HepG2 (cell line): ENCODE measurements around the gene CCDC183. TPM values are rescaled to one million over a fixed set of nuclear protein-coding genes. Genes with fewer than 3 reads are reported as not detected.

Experiments
- AKAP8 ChIP-seq: sonication (generic); formaldehyde crosslinking; IDR thresholded peaks from 2 replicates; pipeline ENCODE4 v1.5.1; 2020; ENCODE audit warnings: mild to moderate bottlenecking, missing genetic modification reagents
- ARID5B ChIP-seq: IDR thresholded peaks from 2 replicates; pipeline ENCODE4 v1.4.0; 2020; ENCODE audit warnings: mild to moderate bottlenecking, missing genetic modification reagents
- EEA1 ChIP-seq: sonication (generic); formaldehyde crosslinking; IDR thresholded peaks from 2 replicates; pipeline ENCODE4 v1.5.1; 2020; ENCODE audit warnings: mild to moderate bottlenecking, missing genetic modification reagents, borderline replicate concordance
- HNRNPUL1 ChIP-seq: fragments of 200-400 bp; formaldehyde crosslinking; IDR thresholded peaks from 2 replicates; pipeline ENCODE4 v1.6.1; 2017; ENCODE audit warnings: low read depth, mild to moderate bottlenecking, low read length, moderate library complexity
- IRF2 ChIP-seq: IDR thresholded peaks from 2 replicates; pipeline ENCODE4 v1.6.1; 2018; ENCODE audit warnings: missing genetic modification reagents, missing compliant biosample characterization
- MED13 ChIP-seq: sonication (generic); formaldehyde crosslinking; IDR thresholded peaks from 2 replicates; pipeline ENCODE4 v1.5.0; 2020; ENCODE audit warnings: missing genetic modification reagents
- REXO4 ChIP-seq: sonication (generic); formaldehyde crosslinking; IDR thresholded peaks from 2 replicates; pipeline ENCODE4 v1.8.0; 2022; ENCODE audit warnings: missing genetic modification reagents, mild to moderate bottlenecking, borderline replicate concordance
- RXRA ChIP-seq: sonication (generic); formaldehyde crosslinking; IDR thresholded peaks from 2 replicates; pipeline ENCODE4 v1.5.1; 2020; ENCODE audit warnings: missing genetic modification reagents
- SIX1 ChIP-seq: sonication (generic); formaldehyde crosslinking; IDR thresholded peaks from 2 replicates; pipeline ENCODE4 v1.4.0; 2020; ENCODE audit warnings: missing genetic modification reagents, borderline replicate concordance
- ZBTB3 ChIP-seq: sonication (generic); formaldehyde crosslinking; IDR thresholded peaks from 2 replicates; pipeline ENCODE4 v1.4.0; 2020; ENCODE audit warnings: low read depth, mild to moderate bottlenecking, moderate library complexity, missing genetic modification reagents, borderline replicate concordance
- ZBTB49 ChIP-seq: sonication (generic); formaldehyde crosslinking; IDR thresholded peaks from 2 replicates; pipeline ENCODE4 v1.4.0; 2020; ENCODE audit warnings: missing genetic modification reagents, borderline replicate concordance
- ZBTB8A ChIP-seq: sonication (generic); formaldehyde crosslinking; IDR thresholded peaks from 2 replicates; pipeline ENCODE4 v1.4.0; 2020; ENCODE audit warnings: mild to moderate bottlenecking, low read depth, missing genetic modification reagents, borderline replicate concordance
- ZKSCAN8 ChIP-seq: IDR thresholded peaks from 2 replicates; pipeline ENCODE4 v1.6.1; 2016; ENCODE audit warnings: borderline replicate concordance, missing genetic modification reagents, missing compliant biosample characterization
- ZNF382 ChIP-seq: sonication (generic); formaldehyde crosslinking; IDR thresholded peaks from 2 replicates; pipeline ENCODE4 v1.5.0; 2020; ENCODE audit warnings: missing genetic modification reagents, mild to moderate bottlenecking, borderline replicate concordance
- ZNF44 ChIP-seq: sonication (generic); formaldehyde crosslinking; IDR thresholded peaks from 2 replicates; pipeline ENCODE4 v1.5.1; 2020; ENCODE audit warnings: mild to moderate bottlenecking, missing genetic modification reagents
- ZNF577 ChIP-seq: sonication (generic); formaldehyde crosslinking; IDR thresholded peaks from 2 replicates; pipeline ENCODE4 v1.4.0; 2020; ENCODE audit warnings: mild to moderate bottlenecking, low read depth, missing genetic modification reagents, borderline replicate concordance
- ZNF687 ChIP-seq: sonication (generic); formaldehyde crosslinking; IDR thresholded peaks from 2 replicates; pipeline ENCODE4 v1.5.1; 2020; ENCODE audit warnings: mild to moderate bottlenecking, missing genetic modification reagents, moderate library complexity
- ZNF740 ChIP-seq: sonication (generic); formaldehyde crosslinking; IDR thresholded peaks from 2 replicates; pipeline ENCODE4 v1.4.0; 2020; ENCODE audit warnings: missing genetic modification reagents
- polyA plus RNA-seq, 8 experiments: library from polyadenylated mRNA; depleted of rRNA in 3 of 8; stranded (reverse) in 7 of 8; unstranded in 1 of 8; fragments of >200 nt; fragmentation: Illumina TruSeq in 4 of 8; extraction: Trizol in 4 of 8; gene quantifications; 2 replicates each; pipeline versions ENCODE4 v1.2.1 to v1.2.3, GENCODE V29; 2011 to 2016; ENCODE audit warnings: low read depth in 4 of 8, missing spikeins in 1 of 8, mixed read lengths in 1 of 8; ENCODE audit not compliant: insufficient read depth in 1 of 8
- total RNA-seq, 5 experiments: library from RNA; depleted of rRNA; stranded (reverse); fragments of >200 nt; fragmentation: Illumina TruSeq; extraction: Trizol; gene quantifications; 2 replicates each; pipeline ENCODE4 v1.2.3, GENCODE V29; 2016; ENCODE audit warnings: low read depth in 1 of 5

Gene CCDC183
- total and polyA plus RNA-seq, 2 of the 13 experiments (the other 11 are each of a cell fraction or from before 2014, with no cell fraction given), result 5.0 to 66.4 TPM

- peak; percentile 89 for TF ChIP-seq ZNF687 (CRISPR knock-in tag)
- TF ChIP-seq ZBTB8A, result no peak
- no peak for TF ChIP-seq EEA1
- no peak for TF ChIP-seq SIX1
- TF ChIP-seq ZNF740 (CRISPR knock-in tag), result no peak
- TF ChIP-seq ZKSCAN8, result no peak
- TF ChIP-seq HNRNPUL1, result no peak
- no peak for TF ChIP-seq ZNF44 (CRISPR knock-in tag)
- TF ChIP-seq AKAP8 (CRISPR knock-in tag), result peak; percentile 59
- no peak for TF ChIP-seq ZBTB49 (CRISPR knock-in tag)
- no peak for TF ChIP-seq REXO4
- no peak for TF ChIP-seq ZNF382 (CRISPR knock-in tag)
- no peak for TF ChIP-seq ZNF577 (CRISPR knock-in tag)
- no peak; the same call in 1 of the 2 replicates for TF ChIP-seq IRF2 (CRISPR knock-in tag)
- peak; percentile 32; the same call in 1 of the 2 replicates for TF ChIP-seq ZBTB3 (CRISPR knock-in tag)
- TF ChIP-seq ARID5B (CRISPR knock-in tag), result no peak
- no peak; the same call in 1 of the 2 replicates for TF ChIP-seq RXRA (CRISPR knock-in tag)
- TF ChIP-seq MED13, result no peak
Measured at GRCh38 chr9:136791516-136792276, 4.4 kb upstream of the CCDC183 start (continued).
